Measurements from ENCODE around the gene ST3GAL3. TPM values are rescaled to one million over a fixed set of nuclear protein-coding genes. Genes with fewer than 3 reads are reported as not detected.

The ST3GAL3 gene
- total and polyA plus RNA-seq, 2 donors (not counting 3 experiments of a cell fraction or from before 2014, with no cell fraction given): 14.3 to 35.8 TPM

DNA sequence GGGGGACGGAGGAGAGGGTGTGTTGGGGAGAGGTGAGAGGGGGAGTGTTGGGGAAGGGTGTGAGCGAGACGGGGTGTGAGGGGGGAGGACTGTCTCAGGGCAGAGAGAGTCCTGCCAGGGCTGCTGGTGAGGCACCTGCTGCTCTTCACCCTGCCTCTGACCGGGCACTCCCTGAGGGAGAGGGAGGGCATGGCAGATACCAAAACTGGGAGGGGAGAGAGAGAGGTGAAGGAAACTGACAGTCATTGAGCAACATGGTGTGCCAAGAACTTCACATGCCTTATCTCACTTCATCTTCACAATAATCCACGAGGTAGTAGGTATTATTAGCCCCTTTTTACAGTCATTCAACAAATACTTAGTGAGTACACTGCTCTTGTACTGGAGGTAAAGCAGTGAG lies 164.9 kb downstream of the ST3GAL3 start:
- Histone ChIP-seq H3K9me3 (replicated peaks; ENCODE audit: control insufficient read depth, insufficient read depth, low read length) (no peaks in the 10 kb centered on the region), H3K4me1 (ENCODE audit: control insufficient read depth, extremely low read depth, insufficient read depth, low read length) (no peaks in the 10 kb centered on the region), H3K36me3 (ENCODE audit: control insufficient read depth in 2 of 2, extremely low read depth in 1 of 2, insufficient read depth in 2 of 2, low read length in 2 of 2) (no peaks in the 10 kb centered on the region), H4K20me1 (replicated peaks; ENCODE audit: control insufficient read depth, extremely low read depth, insufficient read depth, low read length) (no peaks in the 10 kb centered on the region), H3K79me2 (ENCODE audit: control insufficient read depth, insufficient read depth, low read length) (no peaks in the 10 kb centered on the region), H3K9ac (replicated peaks; ENCODE audit: extremely low read depth, insufficient read depth, low read length) (no peak overlapping the region), H2AFZ (ENCODE audit: low read depth, low read length) (no peak overlapping the region), H3K4me3 (replicated peaks in 1 of 3; ENCODE audit: insufficient read depth in 1 of 3, low read depth in 1 of 3, low read length in 3 of 3) (no peak overlapping the region), H3K9me1 (replicated peaks; ENCODE audit: control insufficient read depth, extremely low read depth, insufficient read depth, low read length) (no peaks in the 10 kb centered on the region), H3K27me3 (ENCODE audit: control insufficient read depth in 2 of 2, insufficient read depth in 2 of 2, low read length in 2 of 2) (no peaks in the 10 kb centered on the region), H3K27ac (ENCODE audit: insufficient read depth, low read depth, low read length) (no peak overlapping the region), H3K4me2 (ENCODE audit: insufficient read depth, low read length) (no peak overlapping the region)
- no peak for FAIRE-seq
- dilution Hi-C loops (cut with MboI; ENCODE audit: extremely low pct_ligation_motif_present, low sequenced_read_pairs) (no loop called here), intact Hi-C loops (cut with micrococcal nuclease) (no loop called here)
- POLR2A ChIA-PET: no interaction called here
- no peak for TF ChIP-seq POLR2AphosphoS5 (IDR thresholded peaks at IDR 0.05; ENCODE audit: insufficient read depth, low read depth, low read length)
- no peak for TF ChIP-seq JUN (IDR thresholded peaks at IDR 0.05; ENCODE audit: borderline replicate concordance, insufficient read depth, insufficient read length, low read depth)
- TF ChIP-seq MAX (IDR thresholded peaks at IDR 0.05; ENCODE audit: insufficient read depth, insufficient read length): no peak
- no peak for TF ChIP-seq MYC (IDR thresholded peaks at IDR 0.05; ENCODE audit: low read depth, low read length)
- TF ChIP-seq POLR2A (IDR thresholded peaks at IDR 0.05; ENCODE audit: low read depth, low read length): no peak
- TF ChIP-seq, protein P1, sequence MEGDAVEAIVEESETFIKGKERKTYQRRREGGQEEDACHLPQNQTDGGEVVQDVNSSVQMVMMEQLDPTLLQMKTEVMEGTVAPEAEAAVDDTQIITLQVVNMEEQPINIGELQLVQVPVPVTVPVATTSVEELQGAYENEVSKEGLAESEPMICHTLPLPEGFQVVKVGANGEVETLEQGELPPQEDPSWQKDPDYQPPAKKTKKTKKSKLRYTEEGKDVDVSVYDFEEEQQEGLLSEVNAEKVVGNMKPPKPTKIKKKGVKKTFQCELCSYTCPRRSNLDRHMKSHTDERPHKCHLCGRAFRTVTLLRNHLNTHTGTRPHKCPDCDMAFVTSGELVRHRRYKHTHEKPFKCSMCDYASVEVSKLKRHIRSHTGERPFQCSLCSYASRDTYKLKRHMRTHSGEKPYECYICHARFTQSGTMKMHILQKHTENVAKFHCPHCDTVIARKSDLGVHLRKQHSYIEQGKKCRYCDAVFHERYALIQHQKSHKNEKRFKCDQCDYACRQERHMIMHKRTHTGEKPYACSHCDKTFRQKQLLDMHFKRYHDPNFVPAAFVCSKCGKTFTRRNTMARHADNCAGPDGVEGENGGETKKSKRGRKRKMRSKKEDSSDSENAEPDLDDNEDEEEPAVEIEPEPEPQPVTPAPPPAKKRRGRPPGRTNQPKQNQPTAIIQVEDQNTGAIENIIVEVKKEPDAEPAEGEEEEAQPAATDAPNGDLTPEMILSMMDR (IDR thresholded peaks at IDR 0.05; ENCODE audit: extremely low read depth in 1 of 2, insufficient read depth in 1 of 2, low read depth in 1 of 2, low read length in 2 of 2): no peak
- no peak for TF ChIP-seq FOS (IDR thresholded peaks at IDR 0.05; ENCODE audit: borderline replicate concordance, insufficient read depth, low read length)
- TF ChIP-seq GATA2 (IDR thresholded peaks at IDR 0.05; ENCODE audit: insufficient read depth, insufficient read length, low read depth, low read length): no peak
- no peak for DNase-seq (ENCODE audit: low read depth, low spot score)
- CTCF ChIA-PET: no interaction called here
- BruUV-seq (replicated peaks): no TSS peak
